Measurements from ENCODE around the gene WNT9A. TPM values are rescaled to one million over a fixed set of nuclear protein-coding genes. Genes with fewer than 3 reads are reported as not detected.

WNT9A gene
- total RNA-seq, 6 donors from 2014 or later: 4.2 to 15.5 (median 10.9) TPM

GRCh38 chr1:227959325-227959860 lies 11.7 kb upstream of the WNT9A start:
- no peaks in the 10 kb centered on the region for H3K36me3 ChIP-seq
- H3K9me3 ChIP-seq: peaks cover 0 to 2% (median 0%) of the 10 kb centered on the region in 4 donors
- ATAC-seq (ENCODE audit: low FRiP score in 2 of 2): no peak
- WGBS, 2 donors: 91 to 96% methylated on average over 10 of the region's 10 CpGs
- no peaks in the 10 kb centered on the region for H3K27me3 ChIP-seq
- no peak for DNase-seq
- H3K4me1 ChIP-seq: no peaks in the 10 kb centered on the region
- no peak overlapping the region for H3K27ac ChIP-seq
- no peak for TF ChIP-seq POLR2AphosphoS5 (IDR thresholded peaks at IDR 0.05)
- no peak for TF ChIP-seq POLR2A (IDR thresholded peaks at IDR 0.05)
- no peak for TF ChIP-seq EP300 (IDR thresholded peaks at IDR 0.05)
- no peak for TF ChIP-seq CTCF (IDR thresholded peaks at IDR 0.05)
- H3K4me3 ChIP-seq: no peak overlapping the region

GRCh38 chr1:227958617-227959324 lies 11.0 kb upstream of the WNT9A start:
- ATAC-seq (ENCODE audit: low FRiP score in 2 of 2) (no peak), DNase-seq (no peak)
- Histone ChIP-seq H3K4me1 (no peaks in the 10 kb centered on the region), H3K36me3 (no peaks in the 10 kb centered on the region), H3K4me3 (no peak overlapping the region), H3K9me3 (peaks cover 0 to 2% (median 0%) of the 10 kb centered on the region in 4 donors), H3K27ac (no peak overlapping the region), H3K27me3 (no peaks in the 10 kb centered on the region)
- no peak for TF ChIP-seq POLR2A (IDR thresholded peaks at IDR 0.05)
- no peak for TF ChIP-seq CTCF (IDR thresholded peaks at IDR 0.05)
- no peak for TF ChIP-seq POLR2AphosphoS5 (IDR thresholded peaks at IDR 0.05)
- no peak for TF ChIP-seq EP300 (IDR thresholded peaks at IDR 0.05)
- 70 to 71% methylated on average over 2 of the region's 2 CpGs for WGBS, 2 donors

GRCh38 chr1:227955808-227956207 lies 8.1 kb upstream of the WNT9A start:
- H3K36me3 ChIP-seq: no peaks in the 10 kb centered on the region
- H3K9me3 ChIP-seq: peaks cover 0 to 2% (median 0%) of the 10 kb centered on the region in 4 donors
- DNase-seq (no peak), ATAC-seq (ENCODE audit: low FRiP score in 2 of 2) (no peak)
- no peak overlapping the region for H3K4me3 ChIP-seq
- no peak for TF ChIP-seq EP300 (IDR thresholded peaks at IDR 0.05)
- no peak for TF ChIP-seq POLR2A (IDR thresholded peaks at IDR 0.05)
- no peak for TF ChIP-seq CTCF (IDR thresholded peaks at IDR 0.05)
- TF ChIP-seq POLR2AphosphoS5 (IDR thresholded peaks at IDR 0.05): no peak
- no peaks in the 10 kb centered on the region for H3K4me1 ChIP-seq
- H3K27me3 ChIP-seq: no peaks in the 10 kb centered on the region
- no peak overlapping the region for H3K27ac ChIP-seq

GRCh38 chr1:227954163-227954850 lies 6.6 kb upstream of the WNT9A start:
- ATAC-seq (ENCODE audit: low FRiP score in 2 of 2) (no peak), DNase-seq (no peak)
- H3K4me3 ChIP-seq: no peak overlapping the region
- no peaks in the 10 kb centered on the region for H3K36me3 ChIP-seq
- TF ChIP-seq CTCF (IDR thresholded peaks at IDR 0.05): no peak
- TF ChIP-seq EP300 (IDR thresholded peaks at IDR 0.05): no peak
- no peak for TF ChIP-seq POLR2A (IDR thresholded peaks at IDR 0.05)
- no peak for TF ChIP-seq POLR2AphosphoS5 (IDR thresholded peaks at IDR 0.05)
- H3K4me1 ChIP-seq: no peaks in the 10 kb centered on the region
- 11 to 33% methylated on average over 4 of the region's 4 CpGs for WGBS, 2 donors
- peaks cover 0 to 2% (median 0%) of the 10 kb centered on the region in 4 donors for H3K9me3 ChIP-seq
- no peaks in the 10 kb centered on the region for H3K27me3 ChIP-seq
- H3K27ac ChIP-seq: no peak overlapping the region

Data from upper lobe of left lung (tissue), 6 donors.